ENCODE results near the gene LIPI. TPM values are rescaled to one million over a fixed set of nuclear protein-coding genes. Genes with fewer than 3 reads are reported as not detected.
A peak's percentile ranks its signal among the peaks of the same experiment; 100 is the strongest.
"Not testable (repeated sequence)": the region's sequence is repeated elsewhere in the genome, so short reads cannot be mapped to it uniquely, and the experiment has no call there.

LIPI gene
- total RNA-seq, 1 donor from 2014 or later, result 0.98 TPM

- intact Hi-C loops (cut with DNase I), result no loop called here
- DNase-seq (ENCODE audit: low spot score) (no peak), ATAC-seq (no peak)
These were observed 131.9 kb downstream of the LIPI start for GRCh38 chr21:14078746-14079375.

- DNase-seq (ENCODE audit: low spot score) (no peak), ATAC-seq (no peak)
- intact Hi-C loops (cut with DNase I), result no loop called here
These were observed 134.5 kb downstream of the LIPI start for GRCh38 chr21:14076143-14076806.

- DNase-seq (ENCODE audit: low spot score) (no peak), ATAC-seq (no peak)
- intact Hi-C loops (cut with DNase I), result no loop called here
These were observed 135.2 kb downstream of the LIPI start for GRCh38 chr21:14075346-14076142.

GRCh38 chr21:14074177-14074576 lies 136.6 kb downstream of the LIPI start:
- intact Hi-C loops (cut with DNase I), result no loop called here
- ATAC-seq (no peak), DNase-seq (ENCODE audit: low spot score) (no peak)

GRCh38 chr21:14073615-14074014 lies 137.1 kb downstream of the LIPI start:
- intact Hi-C loops (cut with DNase I), result no loop called here
- no peak for ATAC-seq
- DNase-seq (ENCODE audit: low spot score), result no peak

GRCh38 chr21:14072761-14073535 lies 137.8 kb downstream of the LIPI start:
- DNase-seq (ENCODE audit: low spot score), result no peak
- intact Hi-C loops (cut with DNase I), result no loop called here
- no peak for ATAC-seq

GRCh38 chr21:14071902-14072734 lies 138.6 kb downstream of the LIPI start:
- intact Hi-C loops (cut with DNase I), result no loop called here
- no peak for DNase-seq (ENCODE audit: low spot score)
- no peak for ATAC-seq

GRCh38 chr21:14070968-14071367 lies 139.8 kb downstream of the LIPI start:
- intact Hi-C loops (cut with DNase I), result no loop called here
- no peak for ATAC-seq

GRCh38 chr21:14070049-14070893 lies 140.5 kb downstream of the LIPI start:
- no peak for ATAC-seq
- DNase-seq (ENCODE audit: low spot score), result no peak
- intact Hi-C loops (cut with DNase I), result no loop called here

More at GRCh38 chr21:14070968-14071367, 139.8 kb downstream of the LIPI start:
- no peak for DNase-seq (ENCODE audit: low spot score)

- no peak for ATAC-seq
- no peak for DNase-seq (ENCODE audit: low spot score)
- intact Hi-C loops (cut with DNase I), result no loop called here
These were observed 146.5 kb downstream of the LIPI start for GRCh38 chr21:14064296-14064645.

GRCh38 chr21:14063620-14064295 lies 147.0 kb downstream of the LIPI start:
- ATAC-seq; DNase-seq (ENCODE audit: low spot score); intact Hi-C loops (cut with DNase I): not testable (repeated sequence)

GRCh38 chr21:14062684-14063083 lies 148.1 kb downstream of the LIPI start:
- ATAC-seq, result peak; percentile 17
- intact Hi-C loops (cut with DNase I); DNase-seq (ENCODE audit: low spot score): not testable (repeated sequence)

- intact Hi-C loops (cut with DNase I); ATAC-seq; DNase-seq (ENCODE audit: low spot score): not testable (repeated sequence)
These were observed 148.9 kb downstream of the LIPI start for GRCh38 chr21:14061820-14062219.

GRCh38 chr21:14058995-14059627 lies 151.6 kb downstream of the LIPI start:
- ATAC-seq, result peak; percentile 44
- intact Hi-C loops (cut with DNase I); DNase-seq (ENCODE audit: low spot score): not testable (repeated sequence)

All from sciatic nerve (tissue), 2 donors.